HL-60/S4 treated with phorbol 12-myristate 13-acetate at 8.2 ng/mL for 4 days and 3 days (cell line): ENCODE data around the gene LHX4.

Experiments used
- in situ Hi-C: fragments of 300-500 bp; cut with MboI; formaldehyde crosslinking; loops from 2 replicates; pipeline ENCODE4 v1.15.0; 2022; ENCODE audit warnings: low sequenced_read_pairs

The LHX4 gene

GRCh38 chr1:180255536-180256340 lies 25.7 kb downstream of the LHX4 start:
- in situ Hi-C loops: loop anchor here (10.0 kb wide), 1 partner anchor 159 kb away; no protein-coding TSS in a partner anchor

GRCh38 chr1:180256341-180257027 lies 26.4 kb downstream of the LHX4 start:
- in situ Hi-C loops: loop anchor here (10.0 kb wide), 1 partner anchor 158 kb away; no protein-coding TSS in a partner anchor

- in situ Hi-C loops: loop anchor here (10.0 kb wide), 1 partner anchor 158 kb away; no protein-coding TSS in a partner anchor
Measured at GRCh38 chr1:180257028-180257386, 26.9 kb downstream of the LHX4 start.

- in situ Hi-C loops: loop anchor here (10.0 kb wide), 1 partner anchor 157 kb away; no protein-coding TSS in a partner anchor
Measured at GRCh38 chr1:180257486-180257885, 27.4 kb downstream of the LHX4 start.

- in situ Hi-C loops: loop anchor here (10.0 kb wide), 1 partner anchor 157 kb away; no protein-coding TSS in a partner anchor
Measured at GRCh38 chr1:180258290-180258689, 28.2 kb downstream of the LHX4 start.

- in situ Hi-C loops: loop anchor here (10.0 kb wide), 1 partner anchor 156 kb away; no protein-coding TSS in a partner anchor
Measured at GRCh38 chr1:180258935-180259334, 28.9 kb downstream of the LHX4 start.

GRCh38 chr1:180259431-180260338 lies 29.6 kb downstream of the LHX4 start:
- in situ Hi-C loops: loop anchor here (10.0 kb wide), 1 partner anchor 155 kb away; no protein-coding TSS in a partner anchor

- in situ Hi-C loops: no loop called here
Measured at GRCh38 chr1:180260541-180260940, 30.5 kb downstream of the LHX4 start.

- in situ Hi-C loops: no loop called here
Measured at GRCh38 chr1:180261030-180261429, 31.0 kb downstream of the LHX4 start.

- in situ Hi-C loops: no loop called here
Measured at GRCh38 chr1:180261524-180262155, 31.6 kb downstream of the LHX4 start.

GRCh38 chr1:180262628-180263488 lies 32.8 kb downstream of the LHX4 start:
- in situ Hi-C loops: no loop called here

GRCh38 chr1:180264595-180264994 lies 34.5 kb downstream of the LHX4 start:
- in situ Hi-C loops: no loop called here

GRCh38 chr1:180265201-180265600 lies 35.1 kb downstream of the LHX4 start:
- in situ Hi-C loops: no loop called here

- in situ Hi-C loops: no loop called here
Measured at GRCh38 chr1:180265871-180266270, 35.8 kb downstream of the LHX4 start.

- in situ Hi-C loops: no loop called here
Measured at GRCh38 chr1:180266275-180267210, 36.5 kb downstream of the LHX4 start.

- in situ Hi-C loops: no loop called here
Measured at GRCh38 chr1:180267211-180267561, 37.1 kb downstream of the LHX4 start.

- in situ Hi-C loops: no loop called here
Measured at GRCh38 chr1:180267761-180268555, 37.9 kb downstream of the LHX4 start.
